GM19193 (cell line): ENCODE measurements around the gene GKN1.

ENCODE experiments used
- POLR2A ChIP-seq: IDR thresholded peaks from 4 replicates; pipeline ENCODE4 v1.6.1; 2011; ENCODE audit not compliant: insufficient read depth, insufficient read length; ENCODE audit errors: extremely low read depth

The GKN1 gene

GRCh38 chr2:68975844-68976243 lies 1.4 kb downstream of the GKN1 start:
- TF ChIP-seq POLR2A = no peak

DNA sequence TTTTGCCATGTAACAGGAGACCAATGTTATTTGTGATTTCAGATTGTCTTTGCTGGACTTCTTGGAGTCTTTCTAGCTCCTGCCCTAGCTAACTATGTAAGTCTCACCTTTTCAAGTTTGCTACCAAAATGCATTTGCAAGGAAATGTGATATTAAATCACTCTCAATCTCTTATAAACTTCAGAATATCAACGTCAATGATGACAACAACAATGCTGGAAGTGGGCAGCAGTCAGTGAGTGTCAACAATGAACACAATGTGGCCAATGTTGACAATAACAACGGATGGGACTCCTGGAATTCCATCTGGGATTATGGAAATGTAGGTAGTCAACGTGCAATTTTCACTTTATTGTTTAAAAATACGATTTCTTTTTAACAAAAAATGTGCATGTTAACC lies 3.0 kb downstream of the GKN1 start:
- TF ChIP-seq POLR2A = no peak

DNA sequence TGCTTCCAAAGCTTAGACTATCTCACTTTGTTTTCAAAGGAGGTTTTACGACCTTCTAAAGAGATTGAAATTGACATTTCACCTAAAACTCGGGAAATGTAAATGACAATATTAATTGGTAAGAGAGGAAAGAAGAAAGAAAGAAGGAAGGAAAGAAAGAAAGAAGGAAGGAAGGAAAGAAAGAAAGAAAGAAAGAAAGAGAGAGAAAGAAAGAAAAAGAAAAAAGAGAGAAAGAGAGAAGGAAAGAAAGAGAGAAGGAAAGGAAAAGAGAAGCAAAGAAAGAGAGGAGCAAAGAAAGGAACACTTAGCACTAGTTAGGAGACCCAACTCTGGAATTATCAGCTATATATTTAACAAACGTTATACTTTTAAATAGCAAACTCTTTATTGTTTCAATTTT lies 3.7 kb downstream of the GKN1 start:
- TF ChIP-seq POLR2A = no peak

- TF ChIP-seq POLR2A = no peak
These were observed 6.5 kb downstream of the GKN1 start for GRCh38 chr2:68980956-68981355.

DNA sequence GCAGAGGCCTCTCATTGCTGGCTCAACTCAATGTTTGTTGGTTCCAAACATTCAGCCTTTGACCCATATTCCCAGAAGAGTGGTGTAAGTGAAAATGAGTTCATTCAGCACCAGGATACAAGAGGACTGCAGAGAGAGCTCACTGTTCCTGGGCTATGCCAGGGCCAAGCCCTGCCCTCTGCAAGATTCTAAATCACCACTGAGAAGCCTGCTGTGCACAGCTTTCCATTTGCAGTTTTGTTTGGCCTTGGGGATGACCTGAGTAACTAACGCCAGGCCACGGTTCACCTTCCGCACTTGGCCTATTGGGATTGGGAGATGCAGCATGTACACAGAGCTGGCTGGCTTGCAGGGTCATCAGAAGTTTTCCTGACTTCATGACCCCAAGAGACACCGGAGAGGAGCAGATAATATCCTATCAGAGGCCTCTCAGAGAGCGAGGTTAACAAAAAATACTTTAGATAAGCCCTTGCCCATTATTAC lies 12.6 kb downstream of the GKN1 start:
- no peak for TF ChIP-seq POLR2A

GRCh38 chr2:68989035-68989434 lies 14.6 kb downstream of the GKN1 start:
- no peak for TF ChIP-seq POLR2A

GRCh38 chr2:68992341-68992740 lies 17.9 kb downstream of the GKN1 start:
- no peak for TF ChIP-seq POLR2A

DNA sequence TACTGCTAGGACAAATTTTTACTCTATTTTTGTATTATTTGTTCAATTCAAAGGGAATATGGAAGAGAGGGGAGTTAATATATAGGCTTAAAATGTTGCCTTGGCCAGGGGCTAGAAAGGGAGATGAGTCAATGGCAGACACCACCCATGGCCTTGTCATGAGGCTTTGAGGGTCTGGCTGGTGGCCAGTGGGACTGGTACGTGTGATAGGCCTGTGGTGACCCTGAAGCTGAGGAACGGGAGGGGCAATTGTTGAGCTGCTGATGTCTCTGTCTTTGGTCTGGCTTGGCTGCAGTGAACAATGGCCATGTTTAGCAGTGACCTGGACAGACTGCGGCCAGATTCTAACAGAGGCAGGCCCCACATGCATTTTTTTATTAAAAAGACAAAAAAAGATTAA lies 18.5 kb downstream of the GKN1 start:
- TF ChIP-seq POLR2A = no peak

DNA sequence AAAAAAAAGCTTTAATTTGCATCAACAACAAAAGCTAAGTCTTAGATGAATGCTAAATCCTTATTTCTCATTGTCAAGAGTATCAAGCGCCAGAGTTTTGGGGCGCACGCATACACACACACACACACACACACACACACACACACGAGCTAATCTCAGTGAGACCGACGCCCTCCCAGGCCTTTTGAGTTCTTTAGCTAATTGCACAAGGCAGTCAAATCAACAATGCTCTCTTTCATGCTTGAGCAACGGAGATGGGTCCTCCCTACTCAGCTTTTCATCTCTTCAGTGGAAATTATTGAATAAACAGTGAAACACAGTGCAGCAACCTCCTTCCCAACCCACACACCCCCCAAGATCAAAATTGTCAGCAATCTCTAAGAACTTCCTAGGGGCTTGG lies 19.2 kb downstream of the GKN1 start:
- no peak for TF ChIP-seq POLR2A

- TF ChIP-seq POLR2A = no peak
These were observed 20.4 kb downstream of the GKN1 start for GRCh38 chr2:68994864-68995263.

DNA sequence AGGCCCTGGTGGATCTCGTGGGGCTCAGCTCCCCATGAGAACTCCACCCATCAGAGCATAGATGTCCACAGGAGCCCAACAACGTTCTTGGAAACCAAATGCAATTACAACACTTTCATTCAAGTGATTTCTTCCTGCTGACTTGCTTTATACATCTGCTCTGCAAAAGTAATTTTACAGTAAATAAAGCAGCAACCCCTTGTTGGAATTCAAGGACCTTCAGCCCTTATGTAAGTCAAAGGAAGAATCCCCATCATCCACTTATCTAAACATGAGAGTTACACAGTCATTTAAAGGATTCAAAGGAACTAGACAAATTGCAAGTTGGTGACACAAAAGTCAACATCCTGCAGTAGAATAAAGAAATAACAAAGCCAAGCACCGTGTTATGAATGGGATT lies 21.5 kb downstream of the GKN1 start:
- no peak for TF ChIP-seq POLR2A

GRCh38 chr2:68997401-68997800 lies 23.0 kb downstream of the GKN1 start:
- TF ChIP-seq POLR2A = no peak

GRCh38 chr2:69001879-69002278 lies 27.4 kb downstream of the GKN1 start:
- TF ChIP-seq POLR2A = no peak

- no peak for TF ChIP-seq POLR2A
These were observed 29.3 kb downstream of the GKN1 start for GRCh38 chr2:69003731-69004130.

DNA sequence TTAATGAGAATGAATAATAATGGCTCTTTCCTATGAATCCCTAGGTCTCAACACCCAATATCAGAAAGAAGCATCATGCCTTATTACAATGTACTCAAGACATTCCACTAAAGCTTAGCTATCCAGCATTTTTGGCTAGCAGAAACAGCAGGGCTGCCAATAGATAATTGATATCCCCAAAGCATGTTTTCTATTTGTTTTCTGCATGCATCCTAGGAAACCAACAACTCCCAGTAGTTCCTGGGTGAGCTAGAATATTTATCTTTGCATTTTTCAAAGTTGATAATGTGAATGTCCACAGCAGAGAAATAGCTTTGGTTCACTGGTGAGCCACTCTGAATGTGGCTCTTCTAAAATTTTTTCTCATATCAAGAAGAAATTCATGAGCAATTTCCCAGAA lies 32.7 kb downstream of the GKN1 start:
- TF ChIP-seq POLR2A = no peak

DNA sequence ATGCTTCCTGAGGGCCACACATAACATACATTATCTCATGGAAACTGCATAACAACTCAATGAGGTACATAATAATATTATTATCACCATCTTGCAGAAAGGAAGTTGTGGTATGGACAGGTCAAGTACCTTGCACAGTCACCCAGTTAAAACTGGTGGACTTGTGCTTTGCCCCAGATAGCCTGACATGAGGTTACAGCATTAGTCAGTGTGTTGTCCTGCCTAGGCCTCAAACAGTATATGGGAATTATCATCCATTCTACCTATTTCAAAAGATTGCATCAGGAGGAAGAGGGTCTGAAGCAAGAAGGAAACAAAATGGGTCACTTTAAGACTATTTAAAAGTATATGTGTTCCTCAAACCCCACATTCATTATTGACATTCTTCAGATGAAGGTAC lies 33.2 kb downstream of the GKN1 start:
- no peak for TF ChIP-seq POLR2A

GRCh38 chr2:69010437-69011194 lies 36.2 kb downstream of the GKN1 start:
- no peak for TF ChIP-seq POLR2A

- TF ChIP-seq POLR2A = no peak
These were observed 37.2 kb downstream of the GKN1 start for GRCh38 chr2:69011611-69012157.
